Measurements from ENCODE around the gene FRAS1. TPM values are rescaled to one million over a fixed set of nuclear protein-coding genes. Genes with fewer than 3 reads are reported as not detected.

Gene FRAS1
- total and polyA plus RNA-seq, 2 donors (not counting 1 experiment from before 2014, with no cell fraction given) = 0.03 to 0.12 TPM

GRCh38 chr4:78078101-78078500, 21.0 kb downstream of the FRAS1 start:
- Histone ChIP-seq H3K4me3 (ENCODE audit: control extremely low read depth in 1 of 5, extremely low read depth in 1 of 5, insufficient read depth in 1 of 5, low read depth in 2 of 5, low read length in 4 of 5) (no peak overlapping the region), H2AFZ (ENCODE audit: insufficient read depth, low read depth, low read length, poor library complexity, severe bottlenecking) (no peak overlapping the region), H3K27ac (ENCODE audit: low read length in 2 of 2) (no peak overlapping the region), H3K4me1 (ENCODE audit: control insufficient read depth in 2 of 2, insufficient read depth in 2 of 2, low read length in 2 of 2) (no peaks in the 10 kb centered on the region), H3K36me3 (replicated peaks in 1 of 2; ENCODE audit: control extremely low read depth in 1 of 2, control insufficient read depth in 1 of 2, extremely low read depth in 1 of 2, insufficient read depth in 2 of 2, low read length in 1 of 2) (no peaks in the 10 kb centered on the region), H3K79me2 (ENCODE audit: control insufficient read depth, insufficient read depth, low read length) (no peaks in the 10 kb centered on the region), H3K9ac (ENCODE audit: low read length) (no peak overlapping the region), H3K9me3 (ENCODE audit: control extremely low read depth in 1 of 3, control insufficient read depth in 2 of 3, insufficient read depth in 1 of 3, low read length in 2 of 3) (no peaks in the 10 kb centered on the region), H3K4me2 (replicated peaks; ENCODE audit: low read depth, low read length, poor library complexity, severe bottlenecking) (no peak overlapping the region), H4K20me1 (ENCODE audit: control insufficient read depth, insufficient read depth, low read length, poor library complexity, severe bottlenecking) (no peaks in the 10 kb centered on the region), H3K27me3 (replicated peaks in 1 of 4; ENCODE audit: control extremely low read depth in 1 of 4, control insufficient read depth in 3 of 4, insufficient read depth in 4 of 4, low read length in 3 of 4) (peaks cover 0 to 11% (median 5%) of the 10 kb centered on the region in 4 experiments)
- no peaks in the 10 kb centered on the region for H3K9me3 Mint-ChIP-seq (ENCODE audit: insufficient read depth)
- WGBS (ENCODE audit: insufficient coverage) = no CpG with 5 or more reads among the region's 1 CpG
- no peak for DNase-seq
- intact Hi-C loops (cut with micrococcal nuclease) = no loop called here
- no peak for ATAC-seq (ENCODE audit: low read depth)
- peaks cover 27% of the 10 kb centered on the region for H3K27me3 Mint-ChIP-seq
- POLR2A ChIA-PET = no interaction called here
- CTCF ChIA-PET = no interaction called here
- H3K4me3 Mint-ChIP-seq = no peak overlapping the region
- no peak overlapping the region for H3K27ac Mint-ChIP-seq
- no peaks in the 10 kb centered on the region for H3K4me1 Mint-ChIP-seq
- TF ChIP-seq, protein P1, sequence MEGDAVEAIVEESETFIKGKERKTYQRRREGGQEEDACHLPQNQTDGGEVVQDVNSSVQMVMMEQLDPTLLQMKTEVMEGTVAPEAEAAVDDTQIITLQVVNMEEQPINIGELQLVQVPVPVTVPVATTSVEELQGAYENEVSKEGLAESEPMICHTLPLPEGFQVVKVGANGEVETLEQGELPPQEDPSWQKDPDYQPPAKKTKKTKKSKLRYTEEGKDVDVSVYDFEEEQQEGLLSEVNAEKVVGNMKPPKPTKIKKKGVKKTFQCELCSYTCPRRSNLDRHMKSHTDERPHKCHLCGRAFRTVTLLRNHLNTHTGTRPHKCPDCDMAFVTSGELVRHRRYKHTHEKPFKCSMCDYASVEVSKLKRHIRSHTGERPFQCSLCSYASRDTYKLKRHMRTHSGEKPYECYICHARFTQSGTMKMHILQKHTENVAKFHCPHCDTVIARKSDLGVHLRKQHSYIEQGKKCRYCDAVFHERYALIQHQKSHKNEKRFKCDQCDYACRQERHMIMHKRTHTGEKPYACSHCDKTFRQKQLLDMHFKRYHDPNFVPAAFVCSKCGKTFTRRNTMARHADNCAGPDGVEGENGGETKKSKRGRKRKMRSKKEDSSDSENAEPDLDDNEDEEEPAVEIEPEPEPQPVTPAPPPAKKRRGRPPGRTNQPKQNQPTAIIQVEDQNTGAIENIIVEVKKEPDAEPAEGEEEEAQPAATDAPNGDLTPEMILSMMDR (IDR thresholded peaks at IDR 0.05) = no peak
- TF ChIP-seq EZH2 (IDR thresholded peaks at IDR 0.05; ENCODE audit: borderline replicate concordance, insufficient read depth, low read depth, low read length, poor library complexity, severe bottlenecking) = no peak

- WGBS (ENCODE audit: insufficient coverage) = 70% methylated on average over 6 of the region's 10 CpGs
- Histone ChIP-seq H3K27me3 (replicated peaks in 1 of 4; ENCODE audit: control extremely low read depth in 1 of 4, control insufficient read depth in 3 of 4, insufficient read depth in 4 of 4, low read length in 3 of 4) (peaks cover 0 to 6% (median 1%) of the 10 kb centered on the region in 4 experiments), H3K36me3 (replicated peaks in 1 of 2; ENCODE audit: control extremely low read depth in 1 of 2, control insufficient read depth in 1 of 2, extremely low read depth in 1 of 2, insufficient read depth in 2 of 2, low read length in 1 of 2) (no peaks in the 10 kb centered on the region), H3K4me2 (replicated peaks; ENCODE audit: low read depth, low read length, poor library complexity, severe bottlenecking) (no peak overlapping the region), H3K4me3 (ENCODE audit: control extremely low read depth in 1 of 5, extremely low read depth in 1 of 5, insufficient read depth in 1 of 5, low read depth in 2 of 5, low read length in 4 of 5) (no peak overlapping the region), H3K9me3 (ENCODE audit: control extremely low read depth in 1 of 3, control insufficient read depth in 2 of 3, insufficient read depth in 1 of 3, low read length in 2 of 3) (no peaks in the 10 kb centered on the region), H2AFZ (ENCODE audit: insufficient read depth, low read depth, low read length, poor library complexity, severe bottlenecking) (peak overlapping the region; percentile 27), H3K27ac (ENCODE audit: low read length in 2 of 2) (no peak overlapping the region), H3K4me1 (ENCODE audit: control insufficient read depth in 2 of 2, insufficient read depth in 2 of 2, low read length in 2 of 2) (no peaks in the 10 kb centered on the region), H3K79me2 (ENCODE audit: control insufficient read depth, insufficient read depth, low read length) (no peaks in the 10 kb centered on the region), H3K9ac (ENCODE audit: low read length) (no peak overlapping the region), H4K20me1 (ENCODE audit: control insufficient read depth, insufficient read depth, low read length, poor library complexity, severe bottlenecking) (no peaks in the 10 kb centered on the region)
- ATAC-seq (ENCODE audit: low read depth) (no peak), DNase-seq (no peak)
- intact Hi-C loops (cut with micrococcal nuclease) = no loop called here
- peaks cover 24% of the 10 kb centered on the region for H3K27me3 Mint-ChIP-seq
- H3K4me3 Mint-ChIP-seq = no peak overlapping the region
- no peaks in the 10 kb centered on the region for H3K9me3 Mint-ChIP-seq (ENCODE audit: insufficient read depth)
- POLR2A ChIA-PET = no interaction called here
- H3K27ac Mint-ChIP-seq = no peak overlapping the region
- TF ChIP-seq, protein P1 (IDR thresholded peaks at IDR 0.05) = no peak
- TF ChIP-seq EZH2 (IDR thresholded peaks at IDR 0.05; ENCODE audit: borderline replicate concordance, insufficient read depth, low read depth, low read length, poor library complexity, severe bottlenecking) = no peak
- no peaks in the 10 kb centered on the region for H3K4me1 Mint-ChIP-seq
- CTCF ChIA-PET = no interaction called here
These were observed 22.8 kb downstream of the FRAS1 start for GRCh38 chr4:78079726-78080430.
